IMR-90 (cell line): Measurements from ENCODE around the gene ADAMTSL1. TPM values are rescaled to one million over a fixed set of nuclear protein-coding genes. Genes with fewer than 3 reads are reported as not detected.

Experiments used
- ATAC-seq: fragments of 200-7000 bp; cut with Tn5 transposase; 2 replicates; pipeline ENCODE4 v1.9.1; 2020; ENCODE audit warnings: low read depth, mild to moderate bottlenecking, moderate library complexity
- BruUV-seq: library from RNA; stranded (reverse); fragments of 400-500 nt; replicated peaks from 2 replicates; lab custom pipeline; 2021; lab: Mats Ljungman, UMichigan
- CTCF ChIA-PET: fragments of 300-600 bp; formaldehyde crosslinking; extraction: SDS; loops from one replicate; lab custom pipeline; 2021; ENCODE audit warnings: antibody characterized with exemption; lab: Yijun Ruan, JAX
- POLR2A ChIA-PET: fragments of 300-600 bp; sonication (Branson Sonifier 250); formaldehyde crosslinking; loops from one replicate; lab custom pipeline; 2022; ENCODE audit warnings: antibody characterized with exemption; ENCODE audit not compliant: unreplicated experiment; lab: Charles Lee
- DNase-seq: peaks from one replicate; pipeline ENCODE4 v3.0.0; 2013
- H2AFZ ChIP-seq: replicated peaks from 2 replicates; pipeline ENCODE3; 2013; ENCODE audit warnings: low read length, mild to moderate bottlenecking; ENCODE audit not compliant: poor library complexity
- H2AK5ac ChIP-seq: 2 replicates; pipeline ENCODE4 v1.6.1; 2013; ENCODE audit warnings: low read depth, low read length, inconsistent platforms
- H2AK9ac ChIP-seq: replicated peaks from 2 replicates; pipeline ENCODE3; 2013; ENCODE audit warnings: mild to moderate bottlenecking, low read depth, low read length, moderate library complexity; ENCODE audit not compliant: poor library complexity
- H2BK120ac ChIP-seq: 2 replicates; pipeline ENCODE4 v1.6.1; 2013; ENCODE audit warnings: low read depth, low read length, inconsistent platforms
- H2BK15ac ChIP-seq: 3 replicates; pipeline ENCODE4 v1.6.1; 2013; ENCODE audit warnings: low read depth, low read length, inconsistent platforms
- H2BK20ac ChIP-seq: 2 replicates; pipeline ENCODE4 v1.6.1; 2013; ENCODE audit warnings: low read depth, mild to moderate bottlenecking, inconsistent platforms, low read length, moderate library complexity
- H2BK5ac ChIP-seq: 2 replicates; pipeline ENCODE4 v1.6.1; 2013; ENCODE audit warnings: mild to moderate bottlenecking, low read depth, low read length, inconsistent platforms; ENCODE audit not compliant: poor library complexity, severe bottlenecking
- H3K14ac ChIP-seq: replicated peaks from 2 replicates; pipeline ENCODE4 v1.6.1; 2013; ENCODE audit warnings: low read depth, low read length, inconsistent platforms
- H3K18ac ChIP-seq: 2 replicates; pipeline ENCODE4 v1.6.1; 2013; ENCODE audit warnings: low read depth, low read length, control low read depth
- H3K23ac ChIP-seq: 2 replicates; pipeline ENCODE4 v1.6.1; 2013; ENCODE audit warnings: low read depth, low read length, inconsistent platforms
- H3K27ac ChIP-seq: 2 replicates; pipeline ENCODE4 v1.5.1; 2013; ENCODE audit warnings: mild to moderate bottlenecking, control low read depth, low read length; ENCODE audit not compliant: insufficient read depth
- H3K27me3 ChIP-seq: 2 replicates; pipeline ENCODE4 v1.6.1; 2013; ENCODE audit warnings: low read length; ENCODE audit not compliant: control insufficient read depth, insufficient read depth
- H3K36me3 ChIP-seq: 2 replicates; pipeline ENCODE4 v1.6.1; 2013; ENCODE audit warnings: low read length, mixed read lengths; ENCODE audit not compliant: control insufficient read depth, insufficient read depth
- H3K4ac ChIP-seq: 2 replicates; pipeline ENCODE4 v1.6.1; 2013; ENCODE audit warnings: low read depth, low read length, inconsistent platforms
- H3K4me1 ChIP-seq: 2 replicates; pipeline ENCODE4 v1.6.1; 2013; ENCODE audit warnings: low read length, mixed read lengths; ENCODE audit not compliant: control insufficient read depth, insufficient read depth
- H3K4me2 ChIP-seq: 2 replicates; pipeline ENCODE4 v1.6.1; 2013; ENCODE audit warnings: low read depth, mild to moderate bottlenecking, control low read depth, low read length, moderate library complexity
- H3K4me3 ChIP-seq: 2 replicates; pipeline ENCODE4 v1.5.1; 2013; ENCODE audit warnings: low read depth, mild to moderate bottlenecking, control low read depth, low read length, moderate library complexity; ENCODE audit not compliant: insufficient read depth
- H3K56ac ChIP-seq: 2 replicates; pipeline ENCODE4 v1.6.1; 2013; ENCODE audit warnings: low read length, inconsistent platforms; ENCODE audit not compliant: insufficient read depth; ENCODE audit errors: extremely low read depth
- H3K79me1 ChIP-seq, 2 experiments: 2 replicates each; pipeline ENCODE4 v1.6.1; 2013; ENCODE audit warnings: low read length in 2 of 2, inconsistent platforms in 1 of 2, low read depth in 1 of 2
- H3K9ac ChIP-seq: 2 replicates; pipeline ENCODE4 v1.6.1; 2013; ENCODE audit warnings: low read depth, low read length, control low read depth
- H3K9me1 ChIP-seq: 2 replicates; pipeline ENCODE4 v1.6.1; 2013; ENCODE audit warnings: low read length, inconsistent platforms; ENCODE audit not compliant: insufficient read depth
- H3K9me3 ChIP-seq: 2 replicates; pipeline ENCODE4 v1.6.1; 2013; ENCODE audit warnings: low read length; ENCODE audit not compliant: control insufficient read depth, insufficient read depth
- H4K20me1 ChIP-seq: 2 replicates; pipeline ENCODE4 v1.6.1; 2013; ENCODE audit warnings: low read length, inconsistent platforms; ENCODE audit not compliant: insufficient read depth
- H4K5ac ChIP-seq: 2 replicates; pipeline ENCODE4 v1.6.1; 2013; ENCODE audit warnings: mild to moderate bottlenecking, low read depth, low read length, control low read depth
- H4K8ac ChIP-seq, 2 experiments: 2 replicates each; pipeline ENCODE4 v1.6.1; 2013; ENCODE audit warnings: low read depth in 2 of 2, low read length in 2 of 2, control low read depth in 1 of 2, inconsistent platforms in 1 of 2
- H4K91ac ChIP-seq: 2 replicates; pipeline ENCODE4 v1.6.1; 2013; ENCODE audit warnings: low read depth, low read length, inconsistent platforms; ENCODE audit not compliant: insufficient read depth
- BHLHE40 ChIP-seq: fragments of 150-350 bp; IDR thresholded peaks from 2 replicates; pipeline ENCODE4 v1.6.1; 2016; ENCODE audit warnings: mild to moderate bottlenecking, low read depth, low read length
- CEBPB ChIP-seq: IDR thresholded peaks from 2 replicates; pipeline ENCODE4 v1.6.1; 2012; ENCODE audit warnings: low read depth, low read length, improper control_type of control experiment
- CHD1 ChIP-seq: IDR thresholded peaks from 2 replicates; pipeline ENCODE4 v1.6.1; 2012; ENCODE audit warnings: low read depth, low read length, improper control_type of control experiment
- FOS ChIP-seq: fragments of 150-350 bp; IDR thresholded peaks from 2 replicates; pipeline ENCODE4 v1.6.1; 2016; ENCODE audit warnings: low read depth, low read length
- MAFK ChIP-seq: IDR thresholded peaks from 2 replicates; pipeline ENCODE4 v1.6.1; 2012; ENCODE audit warnings: low read depth, low read length, improper control_type of control experiment
- RAD21 ChIP-seq: IDR thresholded peaks from 2 replicates; pipeline ENCODE4 v1.6.1; 2012; ENCODE audit warnings: low read length, improper control_type of control experiment
- USF2 ChIP-seq: fragments of 150-350 bp; IDR thresholded peaks from 2 replicates; pipeline ENCODE4 v1.6.1; 2017; ENCODE audit warnings: mild to moderate bottlenecking, antibody characterized with exemption, low read length, low read depth
- WGBS, 2 experiments: methylation state at CpG; one replicate each; pipeline versions ENCODE4 v1.1.5 to v1.1.7; 2013; ENCODE audit warnings: missing lambda C conversion rate in 2 of 2; ENCODE audit not compliant: insufficient read length in 1 of 2; ENCODE audit errors: extremely low coverage in 2 of 2; 5-methylcytosine and 5-hydroxymethylcytosine counted together
- dilution Hi-C: fragments of 300-500 bp; cut with HindIII; formaldehyde crosslinking; loops from one replicate; pipeline ENCODE4 v1.14.3; 2018; ENCODE audit warnings: low sequenced_read_pairs; ENCODE audit not compliant: unreplicated experiment
- in situ Hi-C: fragments of 300-500 bp; cut with MboI; formaldehyde crosslinking; loops from 3 replicates; pipeline ENCODE4 v1.14.3; 2019; ENCODE audit warnings: low sequenced_read_pairs, inconsistent platforms, mixed read lengths
- intact Hi-C: fragments of 100-400 bp; cut with micrococcal nuclease; formaldehyde crosslinking; loops from 2 replicates; pipeline ENCODE4 v1.10.0; 2022
- polyA plus RNA-seq, 3 experiments: library from polyadenylated mRNA; depleted of rRNA; stranded (reverse); fragments of >200 nt; gene quantifications; 2 replicates each; pipeline ENCODE4 v1.2.3, GENCODE V29; 2012; ENCODE audit warnings: low replicate concordance in 1 of 3
- total RNA-seq: library from RNA; depleted of rRNA; stranded (reverse); fragments of >200 nt; gene quantifications from 2 replicates; pipeline ENCODE4 v1.2.3, GENCODE V29; 2012

ADAMTSL1 gene
- total and polyA plus RNA-seq, 2 of the 4 experiments (the other 2 are of a cell fraction), result 38.2 to 62.2 TPM

- no peak overlapping the region for H4K91ac ChIP-seq
- no peaks in the 10 kb centered on the region for H3K4me1 ChIP-seq
- in situ Hi-C loops (no loop called here), intact Hi-C loops (no loop called here), dilution Hi-C loops (no loop called here)
- no TSS peak for BruUV-seq
- H3K9me1 ChIP-seq, result no peaks in the 10 kb centered on the region
- no peaks in the 10 kb centered on the region for H3K79me1 ChIP-seq
- no peak overlapping the region for H2AFZ ChIP-seq
- H3K4me2 ChIP-seq, result no peak overlapping the region
- H2BK20ac ChIP-seq, result no peak overlapping the region
- no peak overlapping the region for H3K4ac ChIP-seq
- no peak overlapping the region for H2BK15ac ChIP-seq
- no peak overlapping the region for H3K27ac ChIP-seq
- no peak overlapping the region for H3K23ac ChIP-seq
- TF ChIP-seq USF2 (no peak), CHD1 (no peak), BHLHE40 (no peak), RAD21 (no peak), CEBPB (no peak), MAFK (no peak), FOS (no peak)
- H2BK120ac ChIP-seq, result no peak overlapping the region
- no peaks in the 10 kb centered on the region for H3K9me3 ChIP-seq
- H3K9ac ChIP-seq, result no peak overlapping the region
- H4K8ac ChIP-seq, result no peak overlapping the region
- no peak overlapping the region for H2BK5ac ChIP-seq
- H4K5ac ChIP-seq, result no peak overlapping the region
- H3K56ac ChIP-seq, result no peak overlapping the region
- H2AK9ac ChIP-seq, result no peak overlapping the region
- CTCF ChIA-PET, result no interaction called here
- no peak overlapping the region for H3K14ac ChIP-seq
- DNase-seq (peak; percentile 19), ATAC-seq (no peak)
- H4K20me1 ChIP-seq, result no peaks in the 10 kb centered on the region
- no CpG with 5 or more reads among the region's 1 CpG for WGBS, 2 experiments
- no peak overlapping the region for H3K4me3 ChIP-seq
- no peak overlapping the region for H2AK5ac ChIP-seq
- POLR2A ChIA-PET, result no interaction called here
- no peaks in the 10 kb centered on the region for H3K36me3 ChIP-seq
- H3K27me3 ChIP-seq, result no peaks in the 10 kb centered on the region
- no peak overlapping the region for H3K18ac ChIP-seq
Observed at GRCh38 chr9:18580151-18580550, 106.2 kb downstream of the ADAMTSL1 start.
